ENCODE data around the gene GNG12.

GNG12 gene

GRCh38 chr1:67724928-67725560 is 108.2 kb downstream of the GNG12 start:
- TF ChIP-seq, protein P1, sequence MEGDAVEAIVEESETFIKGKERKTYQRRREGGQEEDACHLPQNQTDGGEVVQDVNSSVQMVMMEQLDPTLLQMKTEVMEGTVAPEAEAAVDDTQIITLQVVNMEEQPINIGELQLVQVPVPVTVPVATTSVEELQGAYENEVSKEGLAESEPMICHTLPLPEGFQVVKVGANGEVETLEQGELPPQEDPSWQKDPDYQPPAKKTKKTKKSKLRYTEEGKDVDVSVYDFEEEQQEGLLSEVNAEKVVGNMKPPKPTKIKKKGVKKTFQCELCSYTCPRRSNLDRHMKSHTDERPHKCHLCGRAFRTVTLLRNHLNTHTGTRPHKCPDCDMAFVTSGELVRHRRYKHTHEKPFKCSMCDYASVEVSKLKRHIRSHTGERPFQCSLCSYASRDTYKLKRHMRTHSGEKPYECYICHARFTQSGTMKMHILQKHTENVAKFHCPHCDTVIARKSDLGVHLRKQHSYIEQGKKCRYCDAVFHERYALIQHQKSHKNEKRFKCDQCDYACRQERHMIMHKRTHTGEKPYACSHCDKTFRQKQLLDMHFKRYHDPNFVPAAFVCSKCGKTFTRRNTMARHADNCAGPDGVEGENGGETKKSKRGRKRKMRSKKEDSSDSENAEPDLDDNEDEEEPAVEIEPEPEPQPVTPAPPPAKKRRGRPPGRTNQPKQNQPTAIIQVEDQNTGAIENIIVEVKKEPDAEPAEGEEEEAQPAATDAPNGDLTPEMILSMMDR (IDR thresholded peaks at IDR 0.05; ENCODE audit: extremely low read depth, missing control alignments), result no peak
- DNase-seq (ENCODE audit: low spot score), result no peak

- TF ChIP-seq, protein P1 (IDR thresholded peaks at IDR 0.05; ENCODE audit: extremely low read depth, missing control alignments), result no peak
- no peak for DNase-seq (ENCODE audit: low spot score)
Measured at GRCh38 chr1:67723620-67724019, 109.6 kb downstream of the GNG12 start.

- DNase-seq (ENCODE audit: low spot score), result no peak
- TF ChIP-seq, protein P1 (IDR thresholded peaks at IDR 0.05; ENCODE audit: extremely low read depth, missing control alignments), result no peak
Measured at GRCh38 chr1:67723126-67723525, 110.1 kb downstream of the GNG12 start.

DNA sequence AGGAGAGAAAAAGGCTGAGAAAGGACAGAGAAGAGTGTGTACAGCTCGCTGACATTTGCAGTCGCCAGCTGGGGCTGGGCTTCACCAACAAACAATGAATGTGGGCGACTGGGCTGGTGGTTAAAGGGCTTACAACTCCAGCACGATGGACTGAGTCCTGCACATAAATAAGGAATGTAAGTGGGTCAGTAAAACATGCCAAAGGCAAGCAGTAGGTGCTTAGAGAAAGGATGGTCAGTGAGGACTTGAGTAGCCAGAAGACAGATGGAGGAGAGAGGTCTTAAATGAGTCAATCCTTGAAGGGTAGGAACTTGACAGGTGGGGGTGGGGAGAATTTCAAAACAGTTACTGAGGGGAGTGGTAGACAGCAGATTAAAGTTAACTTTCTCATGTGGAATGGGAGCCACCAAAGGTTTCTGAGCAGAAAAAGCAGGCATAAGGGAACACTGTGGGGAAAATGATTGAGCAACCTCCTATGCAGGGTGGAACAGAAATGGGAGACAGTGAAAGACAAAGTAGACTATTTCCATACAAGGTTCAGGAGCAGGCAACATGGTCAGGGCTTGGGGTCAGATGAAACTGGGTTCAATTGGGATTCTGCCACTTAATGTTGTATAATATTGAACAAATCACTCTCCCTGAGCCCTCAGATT is 110.8 kb downstream of the GNG12 start:
- TF ChIP-seq, protein P1 (IDR thresholded peaks at IDR 0.05; ENCODE audit: extremely low read depth, missing control alignments), result no peak
- no peak for DNase-seq (ENCODE audit: low spot score)

GRCh38 chr1:67721650-67722291 is 111.5 kb downstream of the GNG12 start:
- TF ChIP-seq, protein P1 (IDR thresholded peaks at IDR 0.05; ENCODE audit: extremely low read depth, missing control alignments), result no peak
- no peak for DNase-seq (ENCODE audit: low spot score)

DNA sequence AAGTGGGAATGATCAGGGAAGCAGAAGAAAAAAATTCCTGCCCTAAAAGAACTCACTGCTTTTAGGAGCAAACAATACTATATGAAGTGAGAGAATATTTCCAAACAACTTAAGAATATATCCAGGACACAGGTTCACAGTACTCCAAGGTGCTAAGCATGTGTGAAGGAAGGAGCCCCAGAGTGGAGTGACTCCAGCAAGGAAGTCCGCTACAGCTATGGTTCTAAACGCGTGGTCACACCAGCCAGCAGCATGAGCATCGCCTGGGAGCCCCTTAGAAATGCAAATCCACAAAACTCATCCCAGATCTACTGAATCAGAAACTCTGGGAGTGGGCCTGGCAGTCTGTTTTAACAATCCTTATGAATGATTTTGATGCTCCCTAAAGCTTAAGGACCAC is 112.2 kb downstream of the GNG12 start:
- DNase-seq (ENCODE audit: low spot score), result no peak
- TF ChIP-seq, protein P1 (IDR thresholded peaks at IDR 0.05; ENCODE audit: extremely low read depth, missing control alignments), result no peak

All from GM20000 (cell line).